ENCODE results near the gene EEF1G.
"Not testable (repeated sequence)": the region's sequence is repeated elsewhere in the genome, so short reads cannot be mapped to it uniquely, and the experiment has no call there.

Gene EEF1G

GRCh38 chr11:62553080-62553838, 20.4 kb downstream of the EEF1G start:
- peak; percentile 14 for DNase-seq

DNA sequence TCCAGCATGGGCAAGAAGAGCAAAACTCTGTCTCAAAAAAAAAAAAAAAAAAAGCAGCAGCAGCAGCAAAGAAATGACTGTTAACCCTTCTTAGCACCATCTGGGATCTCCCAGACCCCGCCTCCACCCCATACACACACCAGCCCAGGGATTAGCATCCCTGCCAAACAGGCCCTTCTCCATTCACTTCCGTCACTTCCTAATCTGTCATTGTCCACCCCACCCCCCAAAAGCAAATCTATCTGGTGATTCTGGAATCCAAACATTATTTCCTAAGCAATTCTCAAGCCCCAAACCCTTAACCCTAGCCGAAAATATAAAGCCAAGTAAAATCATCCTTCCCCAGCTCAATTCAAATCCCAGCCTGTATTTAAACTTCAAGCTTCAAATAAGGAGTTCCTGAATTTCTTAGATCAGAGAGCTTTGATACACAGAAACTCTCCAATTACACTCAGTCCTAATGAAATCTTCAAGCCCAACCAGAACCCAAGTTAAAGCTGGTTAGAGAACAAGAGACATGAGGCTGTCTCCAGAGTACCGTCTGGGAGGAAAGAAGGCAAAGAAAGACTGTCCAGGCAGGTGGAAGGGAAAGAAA, 21.1 kb downstream of the EEF1G start:
- no peak for DNase-seq

DNA sequence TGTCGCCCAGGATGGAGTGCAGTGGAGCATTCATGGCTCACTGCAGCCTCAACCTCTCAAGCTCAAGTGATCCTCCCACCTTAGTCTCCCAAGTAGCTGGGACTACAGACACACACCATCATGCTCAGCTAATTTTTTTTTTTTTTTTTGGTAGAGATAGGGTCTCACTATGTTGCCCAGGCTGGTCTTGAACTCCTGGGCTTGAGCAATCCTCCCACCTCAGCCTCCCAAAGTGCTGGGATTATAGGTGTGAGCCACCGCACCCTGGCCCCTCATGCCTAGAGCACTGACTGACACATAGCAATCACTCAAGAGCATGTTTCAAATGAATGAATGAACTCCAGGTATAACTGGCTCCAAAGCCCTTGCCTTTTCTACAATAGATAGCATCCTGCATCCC, 23.2 kb downstream of the EEF1G start:
- not testable (repeated sequence) for DNase-seq

DNA sequence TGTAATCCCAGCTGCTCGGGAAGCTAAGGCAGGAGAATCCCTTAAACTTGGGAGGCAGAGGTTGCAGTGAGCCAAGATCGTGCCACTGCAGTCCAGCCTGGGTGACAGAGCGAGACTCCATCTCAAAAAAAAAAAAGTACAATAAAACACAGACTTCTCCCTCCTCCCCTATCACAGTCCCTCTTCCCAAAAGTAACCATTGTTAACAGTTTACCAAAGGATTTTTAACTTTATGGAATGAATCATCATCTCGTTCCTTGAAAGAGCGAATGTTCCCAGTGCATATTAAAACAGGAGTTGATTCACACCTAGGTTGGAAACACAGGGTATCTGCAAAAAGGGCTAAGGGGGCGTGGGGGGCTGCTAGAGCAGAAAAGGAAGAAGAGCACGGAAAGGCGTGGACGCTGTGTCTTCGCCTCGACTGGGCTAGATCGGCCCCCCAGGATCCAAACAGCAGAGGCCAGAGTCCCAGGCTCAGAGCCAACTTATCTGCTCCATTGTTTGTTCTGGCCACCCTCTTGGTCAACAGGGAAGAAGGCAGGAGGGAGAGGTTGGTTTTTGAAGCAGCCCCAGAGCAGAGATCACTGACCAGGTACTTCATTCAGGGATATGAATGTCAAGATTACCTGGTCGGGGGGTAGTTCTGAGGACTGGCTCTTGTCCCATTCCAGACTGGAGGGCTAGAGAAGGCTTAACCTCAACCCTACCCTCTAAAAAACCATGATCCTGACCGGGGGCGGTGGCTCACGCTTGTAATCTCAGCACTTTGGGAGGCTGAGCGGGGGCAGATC, 25.0 kb downstream of the EEF1G start:
- no peak for DNase-seq

- no peak for DNase-seq
Measured at GRCh38 chr11:62547691-62548281, 25.9 kb downstream of the EEF1G start.

DNA sequence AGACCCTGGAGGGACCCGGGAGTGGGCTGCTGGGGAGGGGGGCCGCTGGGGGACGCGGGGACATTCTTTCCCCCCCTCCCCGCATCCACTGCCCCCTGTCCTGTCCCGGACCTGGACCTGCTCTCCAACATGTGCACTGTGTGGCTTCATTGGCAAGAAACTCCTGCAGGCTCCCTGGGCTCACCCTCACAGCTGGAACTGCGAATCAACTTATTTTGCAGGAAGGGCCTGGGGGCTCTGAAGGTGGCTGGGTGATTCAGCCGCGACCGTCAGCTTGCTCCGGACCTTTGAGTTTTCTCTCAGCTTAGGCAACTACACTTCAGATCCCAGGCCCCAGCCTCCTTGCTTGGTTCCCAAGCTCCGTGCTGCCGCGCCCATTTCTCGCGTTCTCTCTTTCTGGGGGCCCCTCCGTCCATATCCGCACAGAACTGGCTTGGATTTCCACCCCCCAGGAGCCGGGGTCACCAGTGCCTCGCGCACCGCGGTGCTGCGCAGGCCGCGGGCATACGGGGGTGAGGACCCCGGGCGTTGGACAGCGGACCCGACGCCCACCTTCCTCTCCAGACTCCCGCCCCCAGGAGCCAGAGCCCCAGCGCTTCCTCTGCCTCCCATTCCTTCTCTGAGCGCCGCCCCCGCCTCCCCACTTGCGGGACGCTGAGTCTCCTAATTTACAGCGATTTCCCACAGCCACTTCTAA, 26.6 kb downstream of the EEF1G start:
- no peak for DNase-seq

DNA sequence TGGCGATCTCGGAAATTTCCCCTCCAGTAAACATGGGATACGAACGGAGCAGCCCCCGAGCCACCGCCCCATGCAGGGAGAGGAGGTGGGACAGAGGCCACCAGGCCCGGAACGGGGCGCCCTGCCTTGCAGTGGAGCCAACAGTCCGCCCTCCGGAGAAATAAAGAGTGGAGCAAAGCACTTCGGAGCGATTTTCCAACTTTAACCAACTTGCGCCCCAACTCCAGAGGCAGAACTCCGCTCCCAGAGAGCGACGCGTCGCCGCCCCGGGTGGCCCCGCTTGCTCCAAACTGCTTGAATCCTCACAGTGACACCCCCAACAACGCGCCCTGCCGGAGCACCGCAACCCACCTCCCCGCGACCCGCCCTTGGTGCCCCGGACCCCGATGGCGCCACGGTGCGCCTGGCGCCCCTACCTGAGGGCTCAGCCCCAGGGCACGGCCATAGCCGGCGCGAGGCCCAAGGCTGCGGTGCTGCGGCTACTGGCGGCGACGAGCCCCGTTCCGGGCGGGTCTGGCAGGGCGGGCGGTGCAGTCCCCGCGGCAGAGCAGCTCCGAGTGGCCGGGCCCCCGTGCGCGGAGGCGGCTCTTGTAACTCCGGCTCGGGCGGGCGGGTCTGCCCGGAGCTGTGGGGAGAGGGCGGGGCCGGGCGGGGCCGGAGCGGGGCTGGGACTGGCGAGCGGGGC, 27.3 kb downstream of the EEF1G start, which contains the start of gene AHNAK:
TSS of gene AHNAK (minus strand) at position 563 of the 685 bp plus-strand sequence. CDS start 10,708 bp downstream, outside the sequence.
- DNase-seq = peak; percentile 33

DNA sequence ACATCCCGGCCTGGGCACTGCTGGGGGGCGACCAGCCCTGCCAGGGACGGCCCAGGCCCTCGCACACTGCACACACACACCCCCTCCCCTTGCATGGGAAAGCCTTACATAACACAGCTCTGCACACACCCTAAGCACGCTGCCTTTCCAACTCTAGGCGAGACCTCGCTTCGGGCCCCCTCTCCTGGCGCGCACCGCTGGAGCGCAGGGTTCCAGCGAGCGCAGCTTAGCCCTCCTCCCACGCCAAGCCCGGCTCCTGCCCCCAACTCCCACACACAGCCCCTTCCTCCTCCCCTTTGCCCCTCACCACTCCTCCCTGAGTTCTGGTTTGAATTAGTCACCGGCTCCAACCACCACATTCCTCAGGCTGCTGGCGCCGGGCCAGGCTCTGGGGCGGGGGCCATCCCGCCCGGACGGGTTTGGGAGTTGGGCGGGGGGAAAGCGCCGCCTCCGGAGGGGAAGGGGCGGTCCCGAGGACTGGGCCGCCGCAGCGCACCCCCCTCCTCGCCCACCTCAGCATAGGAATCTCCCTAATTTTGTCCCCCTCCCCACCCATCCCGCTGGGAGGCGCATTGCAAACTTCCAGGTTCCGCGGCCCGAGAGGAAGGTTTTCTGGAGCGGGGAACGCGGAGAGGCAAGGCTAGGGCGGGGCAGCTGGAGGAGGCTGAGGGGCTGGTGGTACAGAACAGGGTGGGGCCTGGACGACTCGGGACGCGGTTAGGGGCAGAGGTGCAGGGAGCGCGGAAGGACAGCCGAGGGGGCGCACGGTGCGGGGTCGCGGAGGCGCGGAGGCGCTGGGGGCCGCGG, 28.1 kb downstream of the EEF1G start:
- DNase-seq = peak; percentile 36

DNA sequence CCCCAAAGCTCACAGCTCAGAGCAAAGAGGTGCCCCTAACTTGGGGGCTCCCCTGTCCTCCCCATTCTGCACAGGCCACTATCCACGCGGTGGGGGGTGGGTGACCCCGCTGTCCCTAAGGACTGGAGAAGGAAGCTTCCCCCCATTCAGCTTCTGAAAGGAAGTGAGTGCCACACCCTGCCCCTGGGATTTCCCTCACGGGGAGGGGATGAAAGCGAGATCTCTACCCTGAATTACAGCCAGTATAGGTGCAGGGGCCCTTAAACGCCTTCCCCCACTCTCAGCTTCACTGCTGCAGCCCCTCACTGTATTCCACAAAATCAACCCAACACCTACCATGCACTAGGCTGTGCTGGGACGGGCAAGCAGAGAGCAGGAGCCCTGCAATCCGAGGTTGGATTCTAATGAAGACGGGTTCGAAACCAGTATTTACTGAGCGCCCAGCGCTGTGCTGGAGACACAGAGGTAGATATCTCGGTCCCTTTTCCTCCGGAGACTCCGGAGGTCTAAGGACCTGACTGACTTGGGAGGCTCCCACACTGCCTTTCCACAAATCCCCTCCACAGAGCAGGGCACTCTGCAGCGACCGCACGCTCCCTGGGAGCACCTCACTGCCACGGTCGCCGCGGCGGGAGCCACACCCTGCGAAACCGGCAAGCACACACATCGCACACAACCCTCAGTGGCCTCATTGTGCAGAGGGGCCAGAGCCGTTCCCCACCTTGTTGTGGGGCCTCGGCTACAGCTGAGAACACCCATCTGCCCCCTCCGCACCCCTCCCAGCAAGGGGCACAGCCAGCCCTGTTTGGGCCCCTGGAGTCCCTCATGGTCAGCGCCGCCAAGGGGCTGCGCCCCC, 28.9 kb downstream of the EEF1G start:
- peak; percentile 9 for DNase-seq

GRCh38 chr11:62543680-62544444, 29.8 kb downstream of the EEF1G start:
- DNase-seq = no peak

DNA sequence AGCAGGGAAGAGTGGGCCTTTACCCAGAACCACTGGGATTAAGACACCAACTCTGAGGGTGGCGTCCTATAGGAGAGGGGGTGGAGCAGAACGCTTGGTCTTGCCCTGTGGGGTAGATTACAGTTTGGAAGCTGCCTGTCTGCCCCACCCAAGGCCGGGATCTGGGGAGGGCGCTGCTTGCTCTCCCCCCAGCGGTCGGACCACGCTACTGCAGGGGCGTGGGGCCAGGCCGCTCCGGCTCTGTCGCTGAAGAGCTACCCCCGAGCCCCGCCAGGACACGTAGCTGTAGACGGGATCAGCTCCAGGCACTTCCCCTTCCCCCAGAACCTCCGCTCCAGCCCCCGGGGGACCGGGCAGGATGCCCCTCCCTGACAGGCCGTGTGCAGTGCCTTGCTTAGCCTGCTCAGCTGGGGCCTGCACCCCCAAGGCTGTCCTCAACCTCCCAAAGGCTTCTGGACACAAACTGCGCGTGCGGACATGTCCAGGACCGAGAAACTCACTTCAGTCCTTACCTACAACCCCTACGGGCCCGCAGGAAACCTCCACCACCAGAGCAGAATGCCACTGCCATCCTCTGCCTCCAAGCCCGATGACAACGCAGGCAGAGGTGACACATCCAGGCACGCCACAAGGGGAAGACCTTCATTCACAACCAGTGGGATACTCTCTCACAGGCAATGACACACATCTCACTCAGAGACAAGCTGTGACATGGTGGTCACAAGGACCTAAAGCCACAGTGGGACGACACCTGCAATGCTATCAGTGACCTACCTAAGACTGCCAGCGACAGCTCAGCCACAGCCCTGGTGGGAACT, 30.7 kb downstream of the EEF1G start:
- DNase-seq = peak; percentile 65

DNA sequence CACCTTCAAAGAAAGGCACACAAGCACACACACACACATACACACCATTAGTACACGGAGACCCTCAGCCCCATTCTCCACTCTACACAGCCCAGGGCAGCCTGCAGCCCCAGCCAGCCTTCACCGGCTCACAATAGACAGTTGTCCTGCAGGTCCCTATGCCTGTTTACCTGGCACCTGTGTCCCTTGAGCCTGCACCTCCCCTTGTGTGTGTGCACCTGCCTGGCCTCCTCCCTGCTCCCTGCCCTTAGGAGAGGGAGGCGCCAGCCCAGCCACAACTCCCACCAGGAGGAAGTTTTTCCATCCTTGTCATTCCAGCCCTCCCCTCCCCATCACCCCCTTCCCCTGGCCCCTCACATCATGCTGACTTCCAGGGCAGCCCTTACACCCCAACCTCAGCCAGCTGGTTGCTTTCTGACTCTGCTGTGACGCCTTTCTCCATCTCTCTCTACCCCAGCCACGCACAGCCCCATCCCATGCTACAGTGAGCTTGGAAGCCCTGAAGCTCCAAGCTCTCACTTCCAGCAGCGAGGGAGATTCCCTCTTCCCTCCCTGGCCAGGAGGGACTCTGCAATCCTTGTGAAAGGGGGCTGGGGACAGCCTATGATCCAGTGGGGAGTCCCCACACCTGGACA, 31.5 kb downstream of the EEF1G start:
- no peak for DNase-seq

GRCh38 chr11:62540804-62541701, 32.6 kb downstream of the EEF1G start:
- DNase-seq = no peak

DNA sequence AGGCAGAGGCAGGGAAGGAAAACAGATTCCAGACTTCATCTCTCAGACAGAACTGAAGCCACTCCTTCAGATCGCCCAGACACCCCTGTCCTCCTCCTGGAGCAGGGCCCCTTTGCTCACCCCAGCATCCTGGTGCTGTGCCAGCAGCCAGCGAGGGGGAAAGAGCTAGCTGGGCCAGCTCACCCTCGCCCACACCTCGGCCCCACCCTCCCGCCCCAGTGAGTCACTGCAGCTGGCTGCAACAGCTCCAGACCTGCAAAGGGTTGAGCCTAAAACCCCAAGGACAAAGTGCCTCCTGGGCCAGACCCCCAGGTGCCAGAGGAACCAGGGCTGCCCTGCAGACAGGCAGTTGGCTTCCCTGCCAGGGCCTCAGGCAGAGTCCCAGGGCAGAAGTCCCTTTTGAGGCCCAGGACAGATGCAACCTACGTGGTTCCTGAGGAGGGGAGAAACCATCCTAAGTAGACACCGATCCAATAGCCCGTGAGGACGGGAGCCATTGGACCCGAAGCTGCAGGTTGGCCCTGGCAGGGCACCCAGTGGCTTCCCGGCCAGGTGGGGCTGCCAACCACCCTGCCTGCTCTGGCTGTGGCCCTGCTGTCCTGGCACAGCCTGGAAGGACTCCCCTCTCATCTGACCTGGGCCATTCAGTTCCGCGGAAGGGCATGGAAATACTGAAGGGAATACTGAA, 34.3 kb downstream of the EEF1G start:
- no peak for DNase-seq

DNA sequence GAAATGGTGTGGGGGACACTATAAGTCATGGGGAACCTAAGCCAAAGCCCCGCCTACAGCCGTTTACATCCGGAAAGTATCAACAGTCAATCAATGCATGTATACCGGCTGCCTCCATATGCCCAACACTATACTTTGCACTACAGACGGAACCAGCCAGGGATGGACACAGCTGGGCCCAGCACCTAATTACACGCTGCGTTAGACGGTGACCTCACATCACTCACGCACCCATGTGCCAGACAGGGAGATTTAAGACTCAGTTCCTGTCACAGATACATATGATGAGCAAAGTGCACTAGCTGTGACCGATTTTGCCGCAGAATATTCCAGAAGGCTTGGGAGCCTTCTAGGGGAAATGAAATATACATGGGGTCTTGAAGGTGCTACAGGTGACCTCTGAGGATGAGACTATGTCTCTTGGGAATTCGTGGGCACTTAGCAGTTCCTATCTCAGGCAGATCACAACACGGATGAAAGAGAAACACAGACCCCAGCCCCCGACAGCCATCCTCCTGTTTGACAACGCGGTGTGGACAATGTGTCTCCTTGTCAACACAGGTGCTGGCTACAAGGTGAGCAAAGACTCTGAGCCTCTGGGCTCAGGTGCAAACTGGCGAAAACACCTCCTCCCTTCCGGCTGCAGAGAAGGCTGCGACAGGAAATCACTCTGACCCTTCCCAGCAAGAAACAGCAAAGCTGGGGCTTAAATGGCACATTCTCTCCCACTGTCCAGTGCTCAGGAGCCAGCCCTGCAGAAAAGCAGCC, 35.0 kb downstream of the EEF1G start:
- no peak for DNase-seq
